ENCODE measurements around the gene ANAPC13. TPM values are rescaled to one million over a fixed set of nuclear protein-coding genes. Genes with fewer than 3 reads are reported as not detected.

Gene ANAPC13
- polyA plus RNA-seq, 1 donor from 2014 or later = 178 TPM

- no peaks in the 10 kb centered on the region for H3K36me3 ChIP-seq (ENCODE audit: insufficient read depth, low read length)
- no peaks in the 10 kb centered on the region for H4K20me1 ChIP-seq (ENCODE audit: insufficient read depth)
- TF ChIP-seq POLR2AphosphoS5 (IDR thresholded peaks at IDR 0.05) = no peak
- TF ChIP-seq, protein P1, sequence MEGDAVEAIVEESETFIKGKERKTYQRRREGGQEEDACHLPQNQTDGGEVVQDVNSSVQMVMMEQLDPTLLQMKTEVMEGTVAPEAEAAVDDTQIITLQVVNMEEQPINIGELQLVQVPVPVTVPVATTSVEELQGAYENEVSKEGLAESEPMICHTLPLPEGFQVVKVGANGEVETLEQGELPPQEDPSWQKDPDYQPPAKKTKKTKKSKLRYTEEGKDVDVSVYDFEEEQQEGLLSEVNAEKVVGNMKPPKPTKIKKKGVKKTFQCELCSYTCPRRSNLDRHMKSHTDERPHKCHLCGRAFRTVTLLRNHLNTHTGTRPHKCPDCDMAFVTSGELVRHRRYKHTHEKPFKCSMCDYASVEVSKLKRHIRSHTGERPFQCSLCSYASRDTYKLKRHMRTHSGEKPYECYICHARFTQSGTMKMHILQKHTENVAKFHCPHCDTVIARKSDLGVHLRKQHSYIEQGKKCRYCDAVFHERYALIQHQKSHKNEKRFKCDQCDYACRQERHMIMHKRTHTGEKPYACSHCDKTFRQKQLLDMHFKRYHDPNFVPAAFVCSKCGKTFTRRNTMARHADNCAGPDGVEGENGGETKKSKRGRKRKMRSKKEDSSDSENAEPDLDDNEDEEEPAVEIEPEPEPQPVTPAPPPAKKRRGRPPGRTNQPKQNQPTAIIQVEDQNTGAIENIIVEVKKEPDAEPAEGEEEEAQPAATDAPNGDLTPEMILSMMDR (IDR thresholded peaks at IDR 0.05; ENCODE audit: poor library complexity, severe bottlenecking) = no peak
- TF ChIP-seq EZH2 (IDR thresholded peaks at IDR 0.05; ENCODE audit: borderline replicate concordance, insufficient read depth, low read length, poor library complexity, severe bottlenecking) = no peak
- no peak for TF ChIP-seq EP300 (conservative IDR thresholded peaks at IDR 0.05; ENCODE audit: poor library complexity, severe bottlenecking)
- TF ChIP-seq MXI1 (conservative IDR thresholded peaks at IDR 0.05; ENCODE audit: poor library complexity, severe bottlenecking) = no peak
- TF ChIP-seq RAD21 (conservative IDR thresholded peaks at IDR 0.05) = no peak
- TF ChIP-seq TAF1 (IDR thresholded peaks at IDR 0.05; ENCODE audit: low read depth) = no peak
- TF ChIP-seq, protein P2, sequence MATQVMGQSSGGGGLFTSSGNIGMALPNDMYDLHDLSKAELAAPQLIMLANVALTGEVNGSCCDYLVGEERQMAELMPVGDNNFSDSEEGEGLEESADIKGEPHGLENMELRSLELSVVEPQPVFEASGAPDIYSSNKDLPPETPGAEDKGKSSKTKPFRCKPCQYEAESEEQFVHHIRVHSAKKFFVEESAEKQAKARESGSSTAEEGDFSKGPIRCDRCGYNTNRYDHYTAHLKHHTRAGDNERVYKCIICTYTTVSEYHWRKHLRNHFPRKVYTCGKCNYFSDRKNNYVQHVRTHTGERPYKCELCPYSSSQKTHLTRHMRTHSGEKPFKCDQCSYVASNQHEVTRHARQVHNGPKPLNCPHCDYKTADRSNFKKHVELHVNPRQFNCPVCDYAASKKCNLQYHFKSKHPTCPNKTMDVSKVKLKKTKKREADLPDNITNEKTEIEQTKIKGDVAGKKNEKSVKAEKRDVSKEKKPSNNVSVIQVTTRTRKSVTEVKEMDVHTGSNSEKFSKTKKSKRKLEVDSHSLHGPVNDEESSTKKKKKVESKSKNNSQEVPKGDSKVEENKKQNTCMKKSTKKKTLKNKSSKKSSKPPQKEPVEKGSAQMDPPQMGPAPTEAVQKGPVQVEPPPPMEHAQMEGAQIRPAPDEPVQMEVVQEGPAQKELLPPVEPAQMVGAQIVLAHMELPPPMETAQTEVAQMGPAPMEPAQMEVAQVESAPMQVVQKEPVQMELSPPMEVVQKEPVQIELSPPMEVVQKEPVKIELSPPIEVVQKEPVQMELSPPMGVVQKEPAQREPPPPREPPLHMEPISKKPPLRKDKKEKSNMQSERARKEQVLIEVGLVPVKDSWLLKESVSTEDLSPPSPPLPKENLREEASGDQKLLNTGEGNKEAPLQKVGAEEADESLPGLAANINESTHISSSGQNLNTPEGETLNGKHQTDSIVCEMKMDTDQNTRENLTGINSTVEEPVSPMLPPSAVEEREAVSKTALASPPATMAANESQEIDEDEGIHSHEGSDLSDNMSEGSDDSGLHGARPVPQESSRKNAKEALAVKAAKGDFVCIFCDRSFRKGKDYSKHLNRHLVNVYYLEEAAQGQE (IDR thresholded peaks at IDR 0.05; ENCODE audit: borderline replicate concordance) = no peak
- TF ChIP-seq SMC3 (conservative IDR thresholded peaks at IDR 0.05; ENCODE audit: poor library complexity) = no peak
- no peaks in the 10 kb centered on the region for H3K27me3 ChIP-seq (ENCODE audit: insufficient read depth, low read depth, low read length)
- H3K79me2 ChIP-seq (replicated peaks; ENCODE audit: insufficient read depth, low read length) = no peaks in the 10 kb centered on the region
- no peaks in the 10 kb centered on the region for H3K9me2 ChIP-seq (ENCODE audit: insufficient read depth, low read length)
- no peak overlapping the region for H2AFZ ChIP-seq (ENCODE audit: low read depth, low read length)
- H3K4me2 ChIP-seq (ENCODE audit: low read length) = no peak overlapping the region
- H3K9ac ChIP-seq (ENCODE audit: low read length) = no peak overlapping the region
- H3K27ac ChIP-seq (ENCODE audit: low read length) = no peak overlapping the region
- no peak overlapping the region for H3K4me3 ChIP-seq (ENCODE audit: low read length)
- no peaks in the 10 kb centered on the region for H3K9me3 ChIP-seq (ENCODE audit: low read length)
- H3F3A ChIP-seq (ENCODE audit: insufficient read depth, low read length, poor library complexity, severe bottlenecking) = no peaks in the 10 kb centered on the region
Observed at GRCh38 chr3:134511500-134511899, 25.7 kb upstream of the ANAPC13 start.

DNA sequence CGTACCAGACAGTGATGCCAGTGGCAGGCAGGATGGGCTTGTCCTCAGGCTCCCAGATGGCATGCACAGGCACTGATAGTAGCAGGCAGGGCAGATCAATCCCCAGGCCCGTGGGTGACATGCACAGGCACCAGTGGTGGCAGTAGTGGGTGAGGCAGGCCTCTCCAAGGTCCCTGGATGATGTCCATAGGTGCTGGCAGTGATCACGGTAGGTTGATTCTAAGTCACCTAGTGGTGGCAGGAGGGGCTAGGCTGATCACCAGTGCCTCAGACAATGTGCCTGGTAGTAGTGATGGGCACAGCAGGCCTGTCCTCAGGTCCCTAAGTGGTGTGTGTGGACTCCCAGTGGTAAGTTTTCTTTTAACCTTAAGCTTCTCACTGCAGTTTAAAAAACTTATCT, 19.7 kb upstream of the ANAPC13 start:
- no peaks in the 10 kb centered on the region for H4K20me1 ChIP-seq (ENCODE audit: insufficient read depth)
- no peak overlapping the region for H3K27ac ChIP-seq (ENCODE audit: low read length)
- no peaks in the 10 kb centered on the region for H3K36me3 ChIP-seq (ENCODE audit: insufficient read depth, low read length)
- no peak overlapping the region for H3K4me2 ChIP-seq (ENCODE audit: low read length)
- no peaks in the 10 kb centered on the region for H3K79me2 ChIP-seq (replicated peaks; ENCODE audit: insufficient read depth, low read length)
- TF ChIP-seq, protein P1 (IDR thresholded peaks at IDR 0.05; ENCODE audit: poor library complexity, severe bottlenecking) = no peak
- no peak overlapping the region for H3K9ac ChIP-seq (ENCODE audit: low read length)
- no peak overlapping the region for H2AFZ ChIP-seq (ENCODE audit: low read depth, low read length)
- no peaks in the 10 kb centered on the region for H3K9me2 ChIP-seq (ENCODE audit: insufficient read depth, low read length)
- H3K4me3 ChIP-seq (ENCODE audit: low read length) = no peak overlapping the region
- H3K27me3 ChIP-seq (ENCODE audit: insufficient read depth, low read depth, low read length) = no peaks in the 10 kb centered on the region
- no peaks in the 10 kb centered on the region for H3F3A ChIP-seq (ENCODE audit: insufficient read depth, low read length, poor library complexity, severe bottlenecking)
- peaks cover 9% of the 10 kb centered on the region for H3K9me3 ChIP-seq (ENCODE audit: low read length)

All from neural cell (in vitro differentiated cells).